Ureter (tissue), 1 donor: Measurements from ENCODE around the gene TRAPPC2L. TPM values are rescaled to one million over a fixed set of nuclear protein-coding genes. Genes with fewer than 3 reads are reported as not detected.
A peak's percentile ranks its signal among the peaks of the same experiment; 100 is the strongest.

Experiments used
- DNase-seq: peaks from one replicate; pipeline ENCODE4 v3.0.0-alpha.2; 2020; ENCODE audit warnings: low spot score
- total RNA-seq: library from RNA; stranded (reverse); gene quantifications from one replicate; pipeline ENCODE4 v1.2.4, GENCODE V29; 2023
- donor health status: DM: yes; HTN: yes; CAD: no.

TRAPPC2L gene
- total RNA-seq, 1 donor from 2014 or later: 55.3 TPM

GRCh38 chr16:88839026-88839529 is 17.8 kb upstream of the TRAPPC2L start:
- DNase-seq: no peak

DNA sequence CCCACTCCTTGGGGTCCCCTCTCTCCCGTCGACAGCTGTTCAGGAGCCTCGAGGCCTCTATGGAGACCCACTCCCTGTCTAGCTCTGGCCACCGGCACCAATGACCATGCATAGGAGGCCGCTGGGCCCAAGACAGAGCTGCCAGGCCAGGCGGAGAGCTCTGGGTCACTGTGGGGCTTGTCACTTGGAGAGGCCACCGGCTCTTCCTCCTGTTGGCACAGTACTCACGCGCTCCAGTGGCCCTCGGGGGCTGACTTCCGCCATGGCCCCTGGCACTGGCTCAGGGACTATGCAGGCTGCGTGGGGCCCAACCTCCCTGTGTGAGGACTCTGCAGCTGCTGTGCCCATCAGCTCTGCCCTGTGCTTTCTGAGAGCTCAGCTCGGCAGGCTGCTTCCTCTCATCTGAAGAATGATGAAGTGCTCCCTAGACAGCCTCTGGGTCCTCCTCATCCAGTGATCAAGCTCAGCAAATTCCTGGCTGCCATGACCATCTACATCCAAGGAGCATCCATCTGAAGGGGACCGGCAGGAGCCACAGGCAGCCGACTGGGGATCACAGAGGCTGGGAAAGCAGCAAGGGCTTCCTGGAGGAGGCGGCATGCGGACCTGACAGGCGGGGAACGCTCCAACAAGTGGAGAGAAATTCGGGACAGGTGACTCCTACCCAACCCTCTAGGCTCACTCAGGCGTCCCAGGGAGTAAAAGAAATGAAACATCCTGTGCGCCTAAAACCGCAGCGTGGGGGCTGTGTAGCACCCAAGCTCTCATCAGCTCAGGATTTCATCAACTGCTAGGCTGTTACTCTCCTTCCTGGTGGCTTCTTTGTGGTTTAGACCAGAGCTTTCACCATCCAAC is 17.0 kb upstream of the TRAPPC2L start:
- no peak for DNase-seq

DNA sequence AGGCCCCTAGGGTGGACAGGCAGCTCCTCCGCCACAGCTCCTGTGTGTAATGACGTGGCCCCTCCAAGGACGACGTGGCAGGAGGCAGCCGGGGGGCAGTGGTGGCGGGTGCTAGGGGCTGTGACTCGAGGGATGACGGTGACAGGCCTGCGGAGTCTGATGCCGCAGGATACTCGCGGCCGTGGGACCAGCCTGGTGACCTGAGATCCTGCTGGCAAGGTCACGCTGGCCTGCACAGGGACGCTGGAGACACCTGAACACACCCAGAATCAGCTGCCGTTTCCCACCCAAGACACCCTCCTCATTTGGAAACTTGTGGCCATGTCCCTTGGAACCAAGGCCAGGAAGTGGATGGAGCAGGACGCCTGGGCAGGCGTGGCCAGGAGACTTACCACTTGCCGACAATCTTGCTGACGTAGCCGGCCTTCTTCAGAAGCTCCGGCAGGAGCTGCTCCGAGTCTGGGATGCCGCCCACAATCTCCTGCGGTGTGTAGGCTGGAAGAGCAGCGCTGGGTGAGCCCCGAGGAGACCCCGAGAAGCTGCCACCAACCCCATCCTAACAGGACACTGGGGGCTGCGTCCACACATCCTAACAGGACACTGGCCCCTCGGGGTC is 16.2 kb upstream of the TRAPPC2L start:
- DNase-seq: no peak

- DNase-seq: no peak
Observed at GRCh38 chr16:88841521-88842307, 15.2 kb upstream of the TRAPPC2L start.

DNA sequence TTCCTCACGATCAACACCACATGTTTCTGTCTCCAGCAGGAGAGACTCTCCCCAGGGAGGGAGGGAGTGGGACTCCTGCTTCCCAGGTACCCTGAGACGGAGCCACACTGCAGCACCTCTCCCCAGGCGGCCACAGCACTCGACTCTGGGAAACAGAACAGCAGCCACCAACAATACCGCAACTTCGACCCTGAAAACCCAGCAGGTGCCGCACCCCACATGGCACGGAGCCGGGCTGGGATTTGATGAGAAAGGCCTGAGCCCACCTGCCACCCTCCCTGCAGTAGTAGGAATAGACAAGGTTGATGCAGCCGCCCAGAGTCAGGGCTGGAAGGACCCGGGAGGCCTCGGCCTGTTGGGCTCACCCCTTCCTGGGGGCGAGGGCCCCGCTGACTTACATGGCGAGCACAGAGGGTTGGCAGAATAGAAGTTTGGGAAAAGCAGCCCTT is 14.6 kb upstream of the TRAPPC2L start:
- DNase-seq: no peak

DNA sequence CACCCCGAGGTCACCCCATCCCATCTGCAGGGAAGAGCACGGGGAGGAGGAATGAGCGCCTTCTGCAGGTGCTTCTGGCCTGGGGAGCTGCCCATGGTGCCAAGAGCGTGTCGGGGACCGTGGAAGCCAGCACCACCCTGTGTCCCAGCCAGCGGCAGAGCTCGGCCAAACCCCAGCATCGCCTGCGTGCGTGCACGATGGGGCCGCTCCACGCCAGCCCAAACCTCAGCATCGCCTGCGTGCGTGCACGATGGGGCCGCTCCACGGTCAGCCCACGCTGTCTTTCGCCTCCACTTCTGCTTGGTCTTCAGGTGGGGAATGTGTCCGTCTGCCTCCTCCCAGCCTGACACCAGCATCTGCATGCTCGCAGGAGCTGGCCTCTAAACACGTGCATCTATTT is 14.1 kb upstream of the TRAPPC2L start:
- DNase-seq: no peak

GRCh38 chr16:88843256-88843655 is 13.7 kb upstream of the TRAPPC2L start:
- DNase-seq: no peak

DNA sequence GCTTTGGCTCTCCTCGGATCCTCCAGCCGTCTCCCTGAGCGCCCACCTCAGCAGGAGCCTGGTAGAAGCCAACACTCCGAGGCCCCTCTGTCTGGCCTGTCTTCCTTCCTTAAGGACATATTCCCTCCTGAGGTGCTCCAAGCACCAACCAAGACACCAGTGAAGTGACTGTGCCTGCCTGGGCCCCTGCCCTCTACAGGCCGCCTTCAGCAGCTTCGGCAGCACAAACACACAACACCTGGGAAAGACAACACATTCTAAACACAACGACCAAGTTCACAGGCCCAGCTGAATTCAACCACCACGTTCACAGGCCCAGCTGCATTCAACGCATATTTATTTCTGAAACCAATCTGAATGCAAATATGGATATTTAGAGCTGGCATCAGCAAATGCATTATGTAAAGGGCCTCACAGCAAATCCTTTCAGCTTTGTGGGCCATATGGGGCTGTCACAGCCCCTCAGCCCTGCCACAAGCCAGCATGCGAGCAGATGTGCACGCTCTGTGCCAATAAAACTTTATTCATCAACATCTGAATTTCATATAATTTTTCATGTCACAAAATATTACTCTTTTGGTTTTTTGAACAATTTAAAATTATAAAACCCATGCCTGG is 12.4 kb upstream of the TRAPPC2L start:
- DNase-seq: no peak

GRCh38 chr16:88846088-88846487 is 10.8 kb upstream of the TRAPPC2L start:
- DNase-seq: no peak

- no peak for DNase-seq
Observed at GRCh38 chr16:88847654-88848053, 9.3 kb upstream of the TRAPPC2L start.

DNA sequence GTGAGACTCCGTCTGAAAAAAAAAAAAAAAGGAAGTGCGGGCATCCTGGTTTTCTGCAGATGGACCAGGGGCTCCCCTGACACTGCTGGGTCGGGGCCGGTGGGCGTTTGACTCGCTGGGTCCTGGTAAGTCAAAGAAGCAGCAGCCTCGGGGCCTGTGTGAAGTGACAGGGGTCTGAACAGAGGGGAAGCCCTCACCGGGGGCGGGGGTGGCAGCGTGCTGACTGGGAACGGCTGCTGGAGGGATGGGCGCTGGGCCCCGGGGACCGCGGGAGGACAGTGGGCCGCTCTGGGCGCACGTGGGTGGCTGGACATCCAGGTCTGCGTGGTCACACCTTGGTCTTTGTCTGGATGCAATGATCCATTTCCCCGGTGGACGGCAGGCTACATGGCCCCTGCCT is 8.4 kb upstream of the TRAPPC2L start:
- no peak for DNase-seq

DNA sequence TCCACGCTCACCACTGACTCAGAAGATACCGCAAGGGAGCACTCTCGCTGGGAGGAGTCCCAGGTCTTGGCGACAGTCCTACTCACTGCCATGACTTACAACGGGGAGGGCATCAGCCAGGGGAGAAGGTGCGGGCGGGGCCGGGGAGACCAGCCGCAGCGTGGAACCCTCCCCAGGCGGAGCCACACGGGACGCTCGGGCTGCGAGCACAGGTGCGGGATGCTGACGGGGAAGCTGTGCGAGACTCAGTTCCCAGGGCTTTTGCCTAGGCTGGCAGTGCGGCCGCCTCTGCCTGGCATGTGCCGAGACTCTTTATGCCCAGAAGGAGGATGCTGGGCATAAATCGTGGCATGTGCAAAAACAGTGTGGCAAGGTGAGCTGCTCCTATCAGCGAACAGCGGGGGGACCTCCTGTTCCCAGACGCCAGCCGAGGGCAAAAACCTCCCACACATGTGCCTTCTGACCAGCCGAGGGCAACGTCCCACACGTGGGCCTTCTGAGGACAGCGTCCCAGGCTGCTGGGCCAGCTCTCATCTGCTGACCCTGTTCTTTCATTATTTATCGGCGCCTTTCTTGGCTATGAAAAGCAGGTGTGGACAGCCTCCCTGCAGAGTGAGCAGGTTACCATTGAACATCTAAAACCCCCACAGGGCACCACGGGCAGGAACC is 6.3 kb upstream of the TRAPPC2L start:
- no peak for DNase-seq

DNA sequence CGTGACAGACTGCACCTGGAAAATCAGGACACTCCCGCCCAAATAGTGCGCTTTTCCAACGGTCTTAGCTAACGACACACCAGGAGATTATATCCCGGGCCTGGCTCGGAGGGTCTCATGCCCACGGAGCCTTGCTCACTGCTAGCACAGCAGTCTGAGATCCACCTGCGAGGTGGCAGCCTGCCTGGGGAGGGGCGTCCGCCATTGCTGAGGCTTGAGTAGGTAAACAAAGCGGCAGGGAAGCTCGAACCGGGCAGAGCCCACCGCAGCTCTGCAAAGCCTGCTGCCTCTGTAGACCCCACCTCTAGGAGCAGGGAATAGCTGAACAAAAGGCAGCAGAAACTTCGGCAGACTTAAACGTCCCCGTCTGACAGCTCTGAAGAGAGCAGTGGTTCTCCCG is 5.3 kb upstream of the TRAPPC2L start:
- DNase-seq: no peak

- no peak for DNase-seq
Observed at GRCh38 chr16:88853325-88853941, 3.5 kb upstream of the TRAPPC2L start.

DNA sequence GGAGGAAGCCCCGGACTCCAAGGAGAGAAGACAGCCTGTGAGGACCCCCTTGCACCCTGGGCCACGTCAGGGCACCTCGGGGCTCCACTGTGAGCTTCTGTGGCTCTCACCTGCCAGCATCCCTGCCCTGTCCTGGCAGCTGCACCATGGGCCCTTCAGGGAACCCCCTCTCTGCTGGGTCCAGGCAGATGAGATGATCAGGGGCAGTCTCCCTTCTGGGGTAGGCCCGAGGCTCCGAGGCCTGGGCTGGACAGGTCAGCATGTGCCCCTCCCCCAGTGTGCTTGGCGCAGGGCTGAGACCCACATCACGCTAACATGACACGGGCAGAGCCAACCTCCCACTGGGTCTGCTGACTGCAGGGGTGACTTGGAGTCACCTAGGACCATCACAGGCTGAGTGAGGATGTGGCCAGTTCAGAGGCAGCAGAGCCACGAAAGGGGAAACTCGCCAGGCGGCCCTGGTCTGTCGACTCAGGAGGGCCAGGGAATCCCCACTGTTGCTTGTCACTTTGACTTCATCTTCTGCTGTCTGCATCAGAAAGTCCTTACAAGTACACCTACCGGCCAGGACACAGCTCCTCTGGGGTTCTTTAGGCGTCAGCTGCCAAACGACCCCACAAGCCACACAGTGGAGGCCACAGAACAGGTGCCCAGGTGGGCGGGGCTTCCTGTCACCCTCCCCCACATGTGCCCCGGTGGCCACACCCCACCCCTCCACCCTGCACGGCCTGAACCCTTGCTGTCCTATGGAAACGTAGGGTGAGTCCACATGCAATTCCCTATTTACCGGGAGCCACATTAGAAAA is 2.4 kb upstream of the TRAPPC2L start:
- no peak for DNase-seq

GRCh38 chr16:88855176-88855575 is 1.8 kb upstream of the TRAPPC2L start:
- no peak for DNase-seq

GRCh38 chr16:88855736-88856121 is 1.2 kb upstream of the TRAPPC2L start:
- no peak for DNase-seq

DNA sequence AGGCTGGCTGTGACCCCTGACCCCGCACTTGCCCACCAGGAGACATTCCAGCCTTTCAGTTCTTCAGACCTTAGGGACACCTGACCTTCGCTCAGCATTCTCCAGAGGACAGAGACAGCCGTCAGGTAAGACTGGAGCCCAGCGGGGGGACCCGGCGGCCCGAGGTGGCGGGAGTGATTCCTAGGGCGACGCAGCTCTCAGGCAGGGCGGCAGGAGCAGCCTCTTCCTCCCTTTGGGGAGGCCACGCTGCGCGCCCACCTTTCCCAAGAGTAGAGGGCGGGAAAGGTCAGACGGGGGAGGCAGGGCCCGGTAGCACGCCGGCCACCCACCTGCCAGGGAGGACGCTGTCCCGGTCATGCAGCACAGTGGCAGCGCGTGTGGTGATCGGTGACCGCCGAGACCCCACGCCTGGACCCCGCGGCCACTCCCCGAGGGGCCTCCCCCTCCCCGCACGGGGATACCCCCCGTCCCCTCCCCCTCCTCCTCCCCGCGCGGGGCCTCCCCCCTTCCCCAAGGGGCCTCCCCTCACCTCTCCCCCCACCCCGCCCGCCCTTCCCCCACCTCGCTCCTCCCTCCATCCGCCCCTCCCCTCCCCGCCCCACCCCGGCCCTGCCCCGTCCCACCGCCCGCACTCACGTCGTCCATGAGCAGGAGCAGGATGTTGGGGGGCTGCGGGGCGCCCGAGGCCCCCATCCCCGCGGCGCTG is 652 bp upstream of the TRAPPC2L start:
- DNase-seq: no peak

DNA sequence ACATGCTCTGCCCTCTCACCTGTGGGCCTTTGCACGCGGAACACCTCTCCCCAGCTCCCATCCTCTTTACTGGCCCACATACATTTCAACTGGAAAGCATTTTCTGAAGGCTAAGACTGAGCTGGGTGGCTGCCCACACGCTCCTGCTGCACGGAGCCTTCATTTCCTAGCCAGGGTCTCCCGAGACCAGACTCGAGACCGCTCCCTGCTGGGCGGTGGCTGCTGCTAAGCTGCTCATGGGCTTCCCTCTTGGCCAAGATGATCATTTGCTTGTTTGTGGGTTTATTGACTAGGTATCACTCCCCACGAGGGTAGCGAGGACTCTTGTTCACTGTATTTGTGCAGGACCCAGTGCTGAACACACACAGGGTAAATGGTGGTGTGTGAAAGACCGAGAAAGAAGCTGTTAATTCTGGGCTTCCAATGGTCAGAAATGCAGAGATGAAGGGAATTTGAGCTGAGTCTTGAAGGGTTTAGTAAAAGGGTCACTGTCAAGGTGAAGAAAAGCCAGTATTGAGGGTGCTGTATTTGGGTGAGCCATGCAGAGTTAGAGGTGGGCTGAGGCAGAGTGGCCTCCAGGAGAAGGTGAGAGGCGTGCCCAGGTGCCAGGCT is 907 bp downstream of the TRAPPC2L start:
- DNase-seq: peak; percentile 81
